Stimulated activated CD4-positive, alpha-beta T cell treated with anti-CD3 and anti-CD28 coated beads, Interleukin-15, amount 100 ng/mL, for 1 hour (primary cell): Measurements from ENCODE around the gene ACD.
"Not testable (repeated sequence)": the region's sequence is repeated elsewhere in the genome, so short reads cannot be mapped to it uniquely, and the experiment has no call there.

Source experiments
- DNase-seq, 2 donors: peaks; one replicate each; pipeline ENCODE4 v3.0.0-alpha.2; 2020; ENCODE audit warnings: low read depth in 1 of 2, low spot score in 1 of 2

ACD gene

DNA sequence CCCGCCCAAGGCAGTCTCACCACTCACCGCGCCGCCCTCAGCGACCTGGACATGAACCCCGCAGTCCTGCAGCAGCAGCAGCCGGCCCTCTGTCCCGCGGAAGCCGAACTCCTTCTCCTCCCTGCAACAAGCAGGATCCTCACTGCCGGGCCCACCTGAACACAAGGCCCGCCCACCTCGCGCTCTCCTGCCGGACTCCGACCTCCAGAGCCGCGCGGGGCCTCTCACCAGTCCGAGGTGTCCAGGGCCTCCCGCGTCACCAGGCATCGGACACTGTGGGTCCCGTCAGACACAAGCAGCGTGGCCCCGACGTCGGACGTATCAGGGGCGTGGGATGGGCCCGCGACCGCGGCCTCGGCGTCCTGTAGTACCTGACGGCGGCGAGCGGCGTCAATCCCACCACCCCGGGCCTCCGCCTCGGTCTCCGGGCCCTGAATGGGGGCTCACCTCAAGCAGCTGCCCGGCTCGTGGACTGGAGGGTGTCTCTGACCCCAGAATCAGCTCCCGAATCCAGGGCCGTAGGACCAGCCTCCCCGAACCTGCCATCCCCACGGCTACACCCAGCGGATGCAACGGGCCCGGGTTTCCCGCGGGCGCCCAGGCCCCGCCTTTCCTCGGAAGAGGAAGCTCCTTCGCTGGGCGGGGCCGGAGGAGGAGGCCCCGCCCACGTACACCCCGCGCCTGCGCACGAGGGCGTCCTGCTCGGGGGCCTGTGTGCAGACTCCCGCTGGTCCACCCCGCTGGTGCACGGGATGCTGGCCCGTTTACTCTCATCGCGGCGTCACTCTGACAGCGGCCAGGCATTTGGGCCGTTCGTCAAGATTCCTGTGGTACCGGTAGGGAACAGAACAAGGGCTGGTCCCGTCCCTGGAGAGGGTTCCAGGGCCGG lies at the start of gene ACD:
Gene ACD (minus strand): TSS at position 586 of the 889 bp plus-strand sequence. CDS start 40 bp downstream, at position 546.
- DNase-seq = peak; percentile 90 to 94

DNA sequence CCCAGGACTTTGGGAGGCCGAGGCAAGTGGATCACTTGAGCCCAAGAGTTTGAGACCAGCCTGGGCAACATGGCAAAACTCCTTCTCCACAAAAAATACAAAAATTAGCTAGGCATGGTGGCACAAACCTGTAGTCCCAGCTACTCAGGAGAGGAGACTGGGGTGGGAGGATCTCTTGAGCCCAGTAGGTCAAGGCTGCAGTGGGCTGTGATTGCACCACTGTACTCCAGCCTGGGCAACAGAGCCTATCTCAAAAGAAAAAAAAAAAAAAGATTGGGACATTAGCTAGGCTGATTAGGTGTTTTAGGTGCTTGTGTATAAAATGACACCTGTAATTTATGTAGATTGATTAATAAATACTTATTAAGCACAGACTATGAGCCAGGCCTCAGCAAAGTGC lies 49.0 kb upstream of the ACD start:
- no peak for DNase-seq

DNA sequence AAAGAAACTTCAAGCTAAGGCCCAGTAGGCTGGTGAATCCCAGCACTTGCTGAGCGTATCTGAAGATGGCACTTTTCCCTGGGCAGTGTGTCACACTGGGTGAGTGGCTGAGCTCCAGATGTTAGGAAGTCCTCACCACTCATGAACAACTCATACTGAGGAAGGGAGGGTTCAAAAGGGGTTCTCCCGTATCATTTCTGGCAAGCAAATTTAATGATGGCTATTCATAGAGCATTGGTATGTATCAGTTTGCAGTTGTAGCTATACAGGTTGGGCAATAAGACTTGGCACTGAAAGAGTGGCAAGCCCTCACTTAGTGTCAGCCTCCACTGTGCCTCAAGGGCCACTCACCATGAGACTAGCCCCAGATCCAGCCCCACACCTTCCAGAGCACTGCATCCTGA lies 48.3 kb upstream of the ACD start:
- DNase-seq = no peak

DNA sequence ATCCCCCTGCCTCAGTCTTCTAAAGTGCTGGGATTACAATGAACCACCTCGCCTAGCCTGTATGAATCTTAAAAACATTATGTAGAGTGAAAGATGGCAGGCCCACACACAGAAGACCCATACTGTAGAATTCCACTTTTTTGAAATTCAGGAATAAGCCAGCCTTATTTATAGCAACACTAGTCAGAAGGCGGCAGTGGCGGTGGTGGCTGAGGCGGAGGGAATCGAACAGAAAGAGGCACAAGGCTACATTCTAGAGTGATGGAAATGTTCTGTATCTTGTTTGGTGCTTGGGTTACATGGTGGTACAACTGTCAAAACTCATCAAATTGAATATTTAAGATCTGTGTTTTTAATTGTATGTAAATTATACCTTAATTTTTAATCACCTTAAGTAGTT lies 47.7 kb upstream of the ACD start:
- DNase-seq = no peak

DNA sequence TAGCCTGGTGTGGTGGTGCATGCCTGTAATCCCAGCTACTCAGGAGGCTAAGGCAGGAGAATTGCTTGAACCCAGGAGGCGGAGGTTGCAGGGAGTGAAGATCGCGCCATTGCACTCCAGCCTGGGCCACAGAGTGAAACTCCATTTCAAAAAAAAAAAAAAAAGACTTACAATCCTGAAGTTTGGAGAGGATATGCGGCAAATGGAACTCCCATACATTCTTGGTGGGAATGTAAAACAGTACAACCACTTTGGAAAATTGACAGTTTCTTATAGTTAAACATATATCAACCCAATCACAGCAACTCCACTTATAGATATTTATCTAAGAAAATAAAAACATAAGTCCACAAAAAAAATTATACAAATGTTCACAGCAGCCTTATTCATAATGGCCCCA lies 47.1 kb upstream of the ACD start:
- DNase-seq = no peak

DNA sequence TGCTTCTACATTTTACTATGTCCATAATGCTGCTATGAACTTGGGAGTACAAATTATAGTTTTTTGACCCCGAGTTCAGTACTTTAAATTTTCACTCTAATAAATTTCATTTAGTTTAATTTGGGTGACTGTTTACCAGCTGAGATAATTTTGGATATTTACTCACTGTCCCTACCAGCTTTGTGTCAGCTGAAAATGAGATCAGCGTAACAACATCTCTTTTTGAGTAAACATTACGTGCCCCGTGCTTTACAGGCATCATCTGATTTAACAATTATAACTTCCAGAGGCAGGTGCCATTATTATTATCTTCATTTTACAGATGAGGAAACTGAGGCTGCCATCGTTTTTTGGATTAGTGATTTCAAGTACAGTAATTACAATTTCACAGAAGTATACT lies 44.0 kb upstream of the ACD start:
- no peak for DNase-seq

DNA sequence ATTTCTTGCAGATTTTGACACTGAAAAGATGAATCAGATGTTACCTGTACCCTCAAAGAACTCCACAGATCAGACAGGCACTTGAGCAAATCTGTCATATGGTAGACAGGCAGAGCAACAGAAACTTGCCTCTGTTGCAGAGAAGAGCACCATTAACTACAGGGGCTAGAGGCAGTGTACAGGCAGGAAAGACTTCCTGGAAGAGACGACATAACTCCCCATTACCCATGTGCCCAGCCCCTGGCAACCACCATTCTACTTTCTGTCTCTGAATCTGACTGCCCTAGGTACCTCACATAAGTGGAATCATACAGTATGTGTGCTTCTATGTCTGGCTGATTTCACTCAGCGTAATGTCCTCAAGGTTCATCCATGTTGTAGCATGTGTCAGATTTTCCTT lies 43.6 kb upstream of the ACD start:
- DNase-seq = no peak

DNA sequence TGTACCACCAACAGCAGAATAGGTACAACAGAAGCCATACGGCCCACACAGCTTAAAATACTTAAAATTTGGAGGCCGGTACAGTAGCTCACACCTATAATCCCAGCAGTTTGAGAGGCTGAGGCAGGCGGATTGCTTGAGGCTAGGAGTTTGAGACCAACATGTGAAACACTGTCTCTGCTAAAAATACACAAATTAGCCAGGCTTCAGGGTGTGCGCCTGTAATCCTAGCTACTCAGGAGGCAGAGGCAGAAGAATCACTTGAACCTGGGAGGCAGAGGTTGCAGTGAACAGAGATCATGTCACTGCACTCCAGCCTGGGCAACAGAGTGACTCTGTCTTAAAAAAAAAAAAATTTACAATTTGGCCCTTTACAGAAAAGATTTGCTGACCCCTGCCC lies 42.1 kb upstream of the ACD start:
- DNase-seq = no peak

DNA sequence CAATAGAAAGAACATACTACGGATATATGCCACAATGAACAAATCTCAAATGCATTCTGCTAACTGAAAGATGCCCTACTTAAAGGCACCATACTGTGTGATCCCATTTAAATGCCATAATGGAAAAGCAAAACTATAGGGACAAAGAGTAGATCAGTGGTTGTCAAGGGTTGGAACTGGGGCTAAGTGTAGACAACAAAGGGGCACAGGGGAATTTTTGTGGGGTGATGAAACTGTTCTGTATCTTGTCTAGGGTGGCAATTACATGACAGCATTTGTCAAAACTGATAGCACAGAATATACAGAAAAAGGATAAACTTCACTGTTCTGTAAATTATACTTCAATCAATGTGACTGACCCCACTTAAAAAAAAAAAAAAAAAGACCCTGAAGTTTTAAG lies 41.4 kb upstream of the ACD start:
- DNase-seq = no peak

DNA sequence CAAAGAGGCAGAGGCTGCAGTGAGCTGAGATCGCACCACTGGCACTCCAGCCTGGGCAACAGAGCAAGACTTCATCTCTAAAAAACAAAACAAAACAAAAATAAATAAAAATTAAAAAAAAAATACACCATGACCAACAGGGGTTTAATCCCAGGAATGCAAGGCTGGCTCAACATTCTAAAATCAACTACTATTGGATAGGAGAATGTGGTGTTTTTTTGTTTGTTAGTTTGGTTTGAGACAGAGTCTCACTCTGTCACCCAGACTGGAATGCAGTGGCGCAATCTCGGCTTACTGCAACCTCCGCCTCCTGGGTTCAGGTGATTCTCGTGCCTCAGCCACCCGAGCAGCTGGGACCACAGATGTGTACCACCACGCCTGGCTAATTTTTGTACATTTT lies 39.2 kb upstream of the ACD start:
- DNase-seq = no peak

DNA sequence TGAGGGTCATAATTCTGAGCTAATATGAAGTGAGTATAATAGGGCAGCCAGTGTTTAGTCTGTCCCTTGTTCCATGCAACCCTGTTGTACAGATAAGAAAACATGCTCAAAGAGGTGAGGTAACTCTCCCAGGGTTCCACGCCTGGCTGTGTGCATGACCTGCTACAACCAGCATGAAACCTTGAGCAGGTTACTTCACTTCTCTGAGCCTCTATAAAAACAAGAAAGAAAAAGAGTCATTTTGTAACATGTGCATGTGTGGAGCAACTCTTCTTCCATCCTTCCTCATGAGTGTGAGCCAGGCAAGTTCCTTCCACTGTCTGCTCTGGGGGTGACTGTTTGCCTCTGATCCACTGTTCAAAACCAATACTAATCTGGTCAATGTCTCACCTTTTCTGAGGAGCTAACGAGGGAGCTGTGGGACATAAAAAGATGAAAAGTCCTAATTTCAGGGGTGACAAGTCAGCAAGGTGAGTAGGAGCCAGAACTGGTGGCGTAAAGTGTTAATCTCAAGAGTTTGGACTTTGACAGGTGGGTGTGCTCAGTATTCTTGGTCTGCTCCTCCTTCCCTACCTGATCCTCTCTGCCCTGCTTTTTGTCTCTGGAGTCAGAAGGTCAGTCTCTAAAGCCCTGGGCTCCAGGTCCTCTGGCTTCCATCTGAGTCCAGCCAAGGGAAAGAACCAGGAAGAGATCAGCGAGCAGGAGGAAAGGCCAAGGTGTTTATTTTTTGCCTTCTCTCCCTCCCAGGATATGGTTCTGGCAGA lies 37.5 kb upstream of the ACD start:
- no peak for DNase-seq

DNA sequence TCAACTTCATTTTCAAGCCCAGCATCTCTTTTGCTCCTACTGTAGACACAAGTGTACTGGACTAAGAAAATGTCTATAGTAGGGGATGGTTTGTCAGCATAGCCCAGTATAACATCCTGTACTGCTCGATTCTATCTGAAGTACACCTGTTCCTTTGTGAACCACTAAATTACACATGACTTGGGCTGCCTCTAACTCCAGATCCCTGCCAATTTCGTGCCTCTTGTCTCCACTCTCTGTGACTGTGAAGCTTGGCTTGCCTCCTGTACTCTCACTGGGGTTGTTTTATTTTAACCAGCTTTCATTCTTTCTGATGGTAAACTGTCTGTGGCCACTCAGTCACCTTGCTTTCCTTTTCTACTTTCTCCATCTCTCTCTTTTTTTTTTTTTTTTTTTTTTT lies 34.6 kb upstream of the ACD start:
- no peak for DNase-seq

DNA sequence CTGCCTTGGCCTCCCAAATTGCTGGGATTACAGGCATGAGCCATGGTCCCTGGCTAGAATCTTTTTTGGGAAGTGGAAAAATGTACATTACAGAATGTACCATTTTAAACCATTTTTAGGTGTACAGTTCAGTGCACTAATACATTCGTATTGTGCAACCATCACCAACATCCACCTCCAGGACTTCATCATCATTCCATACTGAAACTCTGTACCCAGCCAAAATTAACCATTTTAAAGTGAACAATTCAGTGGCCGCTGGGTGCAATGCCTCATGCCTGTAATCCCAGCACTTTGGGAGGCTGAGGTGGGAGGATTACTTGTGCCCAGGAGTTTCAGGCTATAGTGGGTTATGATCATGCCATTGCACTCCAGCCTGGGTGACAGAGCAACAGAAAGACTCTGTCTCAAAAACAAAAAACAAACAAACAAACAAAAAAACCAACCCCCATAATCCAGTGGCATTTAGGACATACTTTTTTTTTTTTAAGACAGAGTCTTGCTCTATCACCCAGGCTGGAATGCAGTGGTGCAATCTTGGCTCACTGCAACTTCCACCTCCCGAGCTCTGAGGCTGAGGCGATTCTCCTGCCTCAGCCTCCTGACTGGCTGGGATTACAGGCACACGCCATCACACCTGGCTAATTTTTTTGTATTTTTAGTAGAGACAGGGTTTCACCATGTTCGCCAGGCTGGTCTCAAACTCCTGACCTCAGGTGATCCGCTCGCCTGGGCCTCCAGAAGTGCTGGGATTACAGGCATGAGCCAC lies 33.6 kb upstream of the ACD start:
- DNase-seq = not testable (repeated sequence)

DNA sequence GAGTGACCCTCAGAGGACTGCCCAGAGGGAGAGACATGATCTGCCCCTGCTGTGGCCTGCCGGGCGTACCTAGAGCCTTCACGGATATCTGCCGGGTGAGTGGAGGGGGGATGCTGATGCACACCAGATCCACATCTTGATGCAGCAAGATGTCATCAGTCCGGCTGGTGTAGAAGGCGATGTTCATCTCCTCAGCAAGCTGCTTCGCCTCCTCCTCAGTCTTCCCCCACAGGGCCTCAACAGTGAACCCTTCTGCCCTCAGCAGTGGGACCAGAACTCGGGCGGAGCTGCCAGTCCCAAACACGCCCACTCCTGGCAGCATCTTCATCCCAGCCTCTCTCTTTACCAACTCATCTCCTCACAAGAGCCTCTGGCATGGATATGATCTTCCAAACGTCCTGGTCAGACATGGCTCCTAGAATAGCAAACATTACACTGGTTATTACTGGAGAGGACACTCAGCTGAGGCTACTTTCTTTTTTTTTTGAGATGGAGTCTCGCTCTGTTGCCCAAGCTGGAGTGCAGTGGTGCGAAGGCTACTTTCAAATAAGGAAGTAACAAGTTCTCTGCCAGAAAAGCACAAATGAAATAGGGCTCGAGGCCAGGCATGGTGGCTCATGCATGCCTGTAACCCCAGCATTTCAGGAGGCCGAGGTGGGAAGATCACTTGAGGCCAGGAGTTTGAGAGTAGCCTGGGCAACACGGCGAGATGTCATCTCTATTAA lies 25.5 kb upstream of the ACD start:
- DNase-seq = no peak

DNA sequence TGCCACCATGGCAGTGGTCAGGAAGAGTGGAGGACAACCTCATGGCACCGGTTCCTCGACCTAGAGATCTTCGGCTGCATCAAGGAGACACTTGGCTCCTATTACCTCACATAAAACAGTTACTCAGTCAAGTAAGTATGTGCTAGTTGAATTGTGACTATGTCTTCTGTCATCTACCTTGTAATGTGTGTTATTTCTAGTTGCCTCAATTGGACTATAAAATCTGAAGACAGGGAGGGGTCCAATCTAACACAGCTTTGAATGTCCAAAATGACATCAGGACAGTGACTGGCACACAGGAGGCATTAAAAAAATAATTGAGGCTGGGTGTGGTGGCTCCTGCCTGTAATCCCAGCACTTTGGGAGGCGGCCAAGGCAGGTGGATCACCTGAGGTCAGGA lies 23.7 kb upstream of the ACD start:
- DNase-seq = no peak

DNA sequence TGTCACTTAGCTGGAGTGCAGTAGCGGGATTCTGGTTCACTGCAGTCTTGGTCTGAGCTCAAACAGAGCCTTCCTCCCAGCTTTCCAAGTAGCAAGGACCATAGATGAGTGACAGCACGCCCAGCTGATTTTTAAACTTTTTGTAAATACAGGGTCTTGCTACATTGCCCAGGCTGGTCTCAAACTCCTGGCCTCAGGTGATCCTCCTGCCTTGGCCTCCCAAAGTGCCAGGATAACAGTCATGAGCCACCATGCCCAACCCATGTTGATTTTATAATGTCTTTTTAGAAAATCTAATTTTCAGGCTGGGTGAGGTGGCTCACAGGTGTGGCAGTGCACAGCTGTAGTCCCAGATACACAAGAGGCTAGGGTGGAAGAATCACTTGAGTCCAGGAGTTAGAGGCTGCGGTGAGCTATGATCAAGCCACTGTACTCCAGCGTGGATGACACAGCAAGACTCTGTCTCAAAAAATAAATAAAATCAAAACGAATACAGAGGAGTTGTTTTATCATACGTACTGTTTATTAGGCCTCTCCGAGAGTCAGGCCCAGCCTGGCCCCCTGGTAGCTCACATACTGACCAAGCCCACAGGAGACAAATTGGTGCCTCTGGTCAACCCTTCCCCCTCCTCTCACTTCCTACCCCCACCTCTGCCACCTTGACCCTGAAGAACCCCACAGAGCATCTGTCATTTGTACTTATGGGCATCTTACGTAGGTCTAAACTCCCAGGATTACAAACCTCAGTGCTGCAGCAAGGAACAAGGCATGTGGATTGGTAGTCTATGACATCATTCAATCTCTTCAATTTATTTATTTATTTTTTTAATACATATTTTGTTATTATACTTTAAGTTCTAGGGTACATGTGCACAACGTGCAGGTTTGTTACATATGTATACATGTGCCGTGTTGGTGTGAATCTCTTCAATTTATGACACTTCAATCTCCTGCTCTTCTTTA lies 20.2 kb upstream of the ACD start:
- no peak for DNase-seq

DNA sequence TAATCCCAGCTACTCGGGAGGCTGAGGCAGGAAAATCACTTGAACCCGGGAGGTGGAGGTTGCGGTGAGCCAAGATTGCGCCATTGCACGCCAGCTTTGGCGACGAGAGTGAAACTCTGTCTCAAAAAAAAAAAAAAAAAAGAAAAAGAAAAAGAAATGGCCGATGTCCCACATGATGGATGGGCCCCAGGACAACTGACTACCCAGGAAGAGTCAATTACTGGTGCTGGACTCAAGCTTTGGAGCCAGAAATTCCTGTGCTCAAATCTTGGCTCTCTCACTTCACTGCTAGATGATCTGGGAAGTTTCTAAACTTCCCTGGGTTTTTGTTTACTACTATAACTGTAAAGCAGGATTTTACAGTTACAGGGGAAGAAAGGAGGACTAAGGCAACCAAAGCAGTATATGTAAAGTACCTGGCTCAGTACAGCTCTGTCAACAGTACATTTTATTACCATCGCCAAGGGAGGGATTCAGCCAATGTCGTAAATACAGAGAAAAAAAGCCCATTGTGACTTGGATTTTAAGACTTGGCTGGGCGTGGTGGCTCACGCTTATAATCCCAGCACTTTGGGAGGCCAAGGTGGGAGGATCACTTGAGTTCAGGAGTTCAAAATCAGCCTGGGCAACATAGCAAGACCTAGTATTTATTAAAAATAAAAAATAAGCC lies 18.4 kb upstream of the ACD start:
- no peak for DNase-seq

DNA sequence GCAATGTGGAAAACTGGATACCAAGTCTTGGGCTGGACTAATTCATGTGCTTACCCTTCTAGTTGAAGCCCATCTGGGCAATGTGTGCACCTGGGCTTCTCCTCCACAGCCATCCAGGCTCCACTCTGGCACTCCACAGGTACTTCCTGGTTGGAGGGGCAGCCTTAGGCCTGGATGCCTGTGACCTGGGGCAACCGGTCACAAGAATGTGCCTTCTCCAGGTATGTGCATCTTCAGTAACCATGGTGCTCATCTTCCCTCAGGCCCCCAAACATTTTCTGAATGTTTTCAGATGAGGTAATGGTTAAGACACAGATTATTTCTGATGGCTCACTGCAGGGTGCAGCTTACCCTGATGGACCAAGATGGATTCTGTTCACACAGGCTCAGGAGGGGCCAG lies 17.7 kb upstream of the ACD start:
- no peak for DNase-seq

DNA sequence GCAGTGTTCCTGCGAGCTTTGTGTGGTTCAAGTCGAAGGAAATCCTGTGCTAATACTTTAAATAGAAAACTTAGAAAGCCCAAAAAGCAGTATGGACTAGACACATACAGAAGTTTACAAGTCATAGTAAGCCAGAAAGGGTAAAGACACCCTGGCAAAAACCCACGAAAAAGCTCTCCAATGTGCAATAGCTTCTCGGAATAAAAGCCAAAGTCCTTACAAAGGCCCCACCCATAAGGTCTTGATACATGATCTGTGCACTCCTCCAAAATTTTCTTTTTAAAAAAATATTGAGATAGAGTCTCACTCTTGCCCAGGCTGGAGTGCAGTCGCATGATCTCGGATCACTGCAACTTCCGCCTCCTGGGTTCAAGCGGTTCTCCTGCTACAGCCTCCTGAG lies 16.9 kb upstream of the ACD start:
- DNase-seq = no peak
